ENCODE results near the gene CELA1. TPM values are rescaled to one million over a fixed set of nuclear protein-coding genes. Genes with fewer than 3 reads are reported as not detected.
A peak's percentile ranks its signal among the peaks of the same experiment; 100 is the strongest.
"Not testable (repeated sequence)": the region's sequence is repeated elsewhere in the genome, so short reads cannot be mapped to it uniquely, and the experiment has no call there.

CELA1 gene
- total RNA-seq, 1 experiment from 2014 or later = not detected

DNA sequence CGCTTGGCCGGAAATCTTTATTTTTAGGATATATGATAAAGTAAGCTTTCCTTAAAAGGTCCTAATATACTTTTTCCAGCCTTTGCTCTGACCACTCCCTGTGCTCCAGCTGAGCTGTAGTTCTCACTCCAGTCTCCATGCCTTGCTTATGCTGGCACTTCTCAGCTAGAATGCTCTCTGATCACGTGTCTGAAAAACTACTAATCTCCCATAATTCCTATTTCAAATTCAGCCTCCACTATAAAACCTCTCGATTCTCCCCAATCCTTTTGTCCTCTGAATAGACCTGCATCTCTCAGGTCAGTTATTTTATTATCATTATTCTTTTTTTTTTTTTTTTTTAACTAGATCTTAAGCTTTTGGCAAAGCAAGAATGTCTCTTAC lies 26.2 kb downstream of the CELA1 start:
- DNase-seq (ENCODE audit: low read depth) = no peak

DNA sequence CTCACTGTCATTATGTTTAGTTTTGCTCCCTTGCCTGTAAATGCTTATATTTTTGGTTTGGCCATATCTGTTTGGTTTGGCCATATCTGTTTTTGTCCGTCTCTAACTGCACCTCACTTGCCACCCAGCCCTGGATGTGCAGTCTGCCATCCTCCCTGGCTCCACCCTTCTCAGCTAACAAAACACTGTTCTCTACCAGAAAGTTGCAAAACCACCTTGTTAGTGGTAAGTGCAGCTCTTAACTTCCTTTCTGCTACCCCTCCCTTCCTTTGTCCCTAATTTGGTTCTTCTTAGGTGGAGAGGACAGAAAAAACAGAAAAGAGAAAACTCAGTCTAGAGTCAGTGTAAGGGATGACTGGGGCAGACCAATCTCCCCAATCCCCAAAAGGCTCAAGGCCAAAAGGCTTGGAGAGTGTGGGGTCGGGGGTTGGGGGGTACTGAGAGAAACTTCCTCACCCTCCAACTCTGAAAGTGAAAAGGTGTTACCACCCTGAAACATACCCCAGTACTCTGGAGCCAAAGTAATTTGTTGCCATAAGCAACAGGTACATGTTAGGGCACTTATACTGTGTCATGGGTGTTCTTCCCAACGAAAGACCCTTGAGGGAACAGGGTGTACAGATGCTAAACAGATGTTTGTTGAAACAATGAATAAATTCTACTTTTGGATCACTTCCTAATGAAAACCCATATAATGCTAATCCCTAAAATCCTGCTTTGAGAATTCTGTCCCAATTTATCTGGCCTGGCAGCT lies 27.5 kb downstream of the CELA1 start:
- no peak for DNase-seq (ENCODE audit: low read depth)

DNA sequence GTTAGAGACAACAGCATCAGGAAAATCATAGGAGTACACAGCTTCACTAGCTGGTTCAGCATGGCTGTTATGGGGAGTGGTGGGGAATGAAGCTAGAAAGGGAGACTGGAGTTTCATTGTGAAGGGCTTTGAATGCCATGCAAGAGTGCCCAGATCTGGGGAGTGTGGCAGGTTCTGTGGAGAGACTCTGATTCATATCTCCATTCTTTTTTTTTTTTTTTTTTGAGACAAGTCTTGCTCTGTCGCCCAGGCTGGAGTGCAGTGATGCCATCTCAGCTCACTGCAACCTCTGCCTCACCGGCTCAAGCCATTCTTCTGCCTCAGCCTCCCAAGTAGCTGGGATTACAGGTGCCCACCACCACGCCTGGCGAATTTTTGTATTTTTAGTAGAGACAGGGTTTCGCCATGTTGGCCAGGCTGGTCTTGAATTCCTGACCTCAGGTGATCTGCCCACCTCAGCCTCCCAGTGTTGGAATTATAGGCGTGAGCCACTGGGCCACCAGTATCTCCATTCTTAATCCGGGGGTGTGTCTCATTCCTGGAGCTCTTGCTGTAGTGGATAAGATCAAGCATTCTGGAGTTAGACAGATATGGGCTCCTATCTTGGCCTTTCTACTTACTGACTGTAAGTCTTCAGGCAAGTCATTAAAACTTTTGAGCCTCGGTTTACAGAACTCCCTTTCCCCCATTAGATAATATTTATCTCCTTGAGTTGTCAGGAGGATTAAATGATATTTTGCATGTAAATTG lies 28.2 kb downstream of the CELA1 start:
- DNase-seq (ENCODE audit: low read depth) = not testable (repeated sequence)

DNA sequence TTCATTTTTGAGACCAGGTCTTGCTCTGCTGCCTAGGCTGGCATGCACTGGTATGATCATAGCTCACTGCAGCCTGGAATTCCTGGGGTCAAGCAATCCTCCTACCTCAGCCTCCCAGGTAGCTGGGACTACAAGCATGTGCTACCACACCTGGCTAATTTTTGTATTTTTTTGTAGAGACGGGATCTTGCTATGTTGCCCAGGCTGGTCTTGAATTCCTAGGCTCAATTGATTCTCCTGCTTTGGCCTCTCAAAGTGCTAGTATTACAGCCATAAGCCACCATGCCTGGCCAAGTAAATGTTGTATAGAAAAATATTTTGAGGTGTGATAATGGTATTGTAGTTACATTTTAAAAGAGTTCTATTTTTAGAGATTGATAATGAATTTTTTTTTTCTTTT lies 35.1 kb downstream of the CELA1 start:
- no peak for DNase-seq (ENCODE audit: low read depth)

DNA sequence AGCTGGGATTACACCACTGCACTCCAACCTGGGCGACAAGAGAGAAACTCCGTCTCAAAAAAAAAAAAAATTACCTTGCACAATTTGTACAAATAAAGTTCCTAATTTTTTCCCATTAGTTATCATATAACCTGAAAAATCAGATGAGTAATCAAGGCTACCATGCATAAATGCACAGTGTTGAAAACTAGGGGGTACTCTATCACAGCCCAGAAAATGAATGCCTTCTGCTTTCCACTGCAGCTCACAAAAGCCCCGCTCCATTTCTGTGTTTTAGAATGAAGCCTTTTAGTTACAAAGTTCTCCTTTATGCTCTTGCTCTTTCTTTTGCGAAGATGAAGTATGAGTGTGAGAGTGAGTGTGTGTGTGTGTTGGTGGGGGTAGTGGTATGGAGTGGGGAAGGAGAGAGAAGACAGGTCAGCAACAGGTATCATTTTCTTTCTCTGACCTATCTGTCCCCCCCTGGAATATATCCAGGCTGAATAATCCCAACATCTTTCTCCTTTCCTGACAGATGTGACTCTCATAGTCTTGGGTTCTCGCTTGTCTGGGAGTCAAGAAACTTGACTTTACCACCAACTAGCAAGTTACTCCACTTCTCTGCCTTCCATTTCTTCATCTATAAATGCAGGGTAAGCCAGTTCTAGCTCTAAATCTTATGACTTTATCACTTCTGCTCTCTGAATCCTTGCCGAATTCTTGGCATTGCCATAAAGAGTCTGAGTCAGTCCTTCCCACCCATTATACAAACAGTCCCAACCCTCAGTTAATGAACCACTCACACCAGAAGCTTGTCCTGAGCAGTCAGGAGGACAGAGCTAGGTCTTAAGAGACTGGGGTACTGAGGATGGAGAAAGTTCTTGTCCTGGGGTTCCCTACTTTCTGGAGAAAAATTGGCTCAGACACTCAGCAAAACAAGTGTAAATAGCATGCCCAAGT lies 38.6 kb downstream of the CELA1 start:
- DNase-seq (ENCODE audit: low read depth) = peak; percentile 84

DNA sequence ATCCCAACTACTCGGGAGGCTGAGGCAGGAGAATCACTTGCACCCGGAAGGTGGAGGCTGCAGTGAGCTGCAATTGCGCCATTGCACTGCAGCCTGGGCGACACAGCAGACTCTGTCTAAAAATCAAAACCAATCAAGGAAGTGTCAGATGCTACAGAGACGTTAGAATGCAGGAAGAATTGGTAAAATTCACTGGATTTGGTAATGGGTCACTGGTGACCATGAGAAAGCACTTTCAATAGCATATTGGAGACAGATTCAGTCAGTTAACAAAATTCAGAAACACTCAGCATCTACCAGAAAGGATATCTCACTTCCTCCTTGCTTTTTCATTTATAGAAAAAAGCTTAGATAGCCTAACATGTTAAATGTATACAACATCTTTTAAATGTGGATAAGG lies 40.0 kb downstream of the CELA1 start:
- no peak for DNase-seq (ENCODE audit: low read depth)

DNA sequence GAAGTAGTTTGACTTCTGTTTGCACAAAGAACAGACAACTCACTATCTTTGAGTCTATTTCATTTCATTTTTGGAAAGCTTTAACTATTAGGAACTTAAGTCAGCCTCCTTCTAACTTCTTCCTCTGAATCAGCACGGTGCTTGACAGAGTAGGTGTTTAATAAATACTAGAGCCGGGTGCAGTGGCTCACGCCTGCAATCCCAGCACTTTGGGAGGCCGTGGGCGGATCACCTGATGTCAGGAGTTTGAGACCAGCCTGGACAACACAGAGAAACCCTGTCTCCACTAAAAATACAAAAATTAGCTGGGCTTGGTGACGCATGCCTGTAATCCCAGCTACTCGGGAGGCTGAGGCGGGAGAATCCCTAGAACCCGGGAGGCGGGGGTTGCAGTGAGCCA lies 45.7 kb downstream of the CELA1 start:
- DNase-seq (ENCODE audit: low read depth) = not testable (repeated sequence)

DNA sequence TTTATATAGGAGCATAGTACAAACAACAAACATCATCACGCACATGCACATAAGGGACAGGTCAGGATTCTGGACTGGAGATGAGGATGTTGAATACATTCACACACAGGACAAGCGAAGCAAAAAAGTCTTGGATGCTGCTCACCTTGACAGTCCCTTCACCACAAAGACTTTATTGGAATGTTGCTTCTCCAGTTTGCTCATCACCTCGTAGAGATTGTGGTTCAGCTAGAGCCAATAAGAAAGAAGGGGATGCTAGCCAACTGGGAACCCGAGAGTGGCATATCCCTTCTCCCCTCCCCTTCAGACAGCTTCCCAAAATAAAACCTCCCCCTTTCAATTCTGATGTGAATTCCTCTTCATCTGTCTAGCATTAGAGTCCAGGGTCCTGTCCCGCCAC lies 50.8 kb downstream of the CELA1 start:
- DNase-seq (ENCODE audit: low read depth) = no peak

DNA sequence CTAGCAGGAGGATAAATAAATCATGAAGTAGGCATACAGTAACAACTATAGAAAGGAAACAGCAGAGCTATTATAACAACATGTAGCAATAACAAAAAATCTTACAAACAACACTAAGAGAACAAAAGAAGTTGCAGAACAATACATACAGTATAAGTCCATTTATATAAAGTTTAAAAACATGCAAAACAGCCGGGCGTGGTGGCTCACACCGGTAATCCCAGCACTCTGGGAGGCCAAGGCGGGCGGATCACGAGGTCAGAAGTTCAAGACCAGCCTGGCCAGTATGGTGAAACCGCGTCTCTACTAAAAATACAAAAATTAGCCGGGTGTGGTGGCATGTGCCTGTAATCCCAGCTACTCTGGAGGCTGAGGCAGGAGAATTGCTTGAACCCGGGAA lies 52.4 kb downstream of the CELA1 start:
- DNase-seq (ENCODE audit: low read depth) = not testable (repeated sequence)

DNA sequence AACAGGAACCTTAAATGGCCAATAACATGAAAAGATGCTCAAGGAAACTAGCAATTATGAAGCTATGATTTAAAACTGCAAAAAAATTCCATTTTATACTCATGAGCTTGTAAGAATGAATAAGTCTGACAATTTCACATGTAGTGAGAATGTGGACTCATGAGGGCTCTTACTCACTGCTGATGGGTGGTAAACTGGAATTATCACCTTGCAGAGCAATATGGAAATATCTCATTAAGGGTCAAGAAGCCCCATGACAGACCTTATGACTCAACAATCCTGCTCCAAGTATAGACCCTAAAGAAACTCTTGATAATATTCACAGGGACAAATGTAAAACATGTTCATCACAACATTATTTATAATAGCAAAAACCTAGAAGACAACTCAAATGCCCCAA lies 52.8 kb downstream of the CELA1 start:
- no peak for DNase-seq (ENCODE audit: low read depth)

DNA sequence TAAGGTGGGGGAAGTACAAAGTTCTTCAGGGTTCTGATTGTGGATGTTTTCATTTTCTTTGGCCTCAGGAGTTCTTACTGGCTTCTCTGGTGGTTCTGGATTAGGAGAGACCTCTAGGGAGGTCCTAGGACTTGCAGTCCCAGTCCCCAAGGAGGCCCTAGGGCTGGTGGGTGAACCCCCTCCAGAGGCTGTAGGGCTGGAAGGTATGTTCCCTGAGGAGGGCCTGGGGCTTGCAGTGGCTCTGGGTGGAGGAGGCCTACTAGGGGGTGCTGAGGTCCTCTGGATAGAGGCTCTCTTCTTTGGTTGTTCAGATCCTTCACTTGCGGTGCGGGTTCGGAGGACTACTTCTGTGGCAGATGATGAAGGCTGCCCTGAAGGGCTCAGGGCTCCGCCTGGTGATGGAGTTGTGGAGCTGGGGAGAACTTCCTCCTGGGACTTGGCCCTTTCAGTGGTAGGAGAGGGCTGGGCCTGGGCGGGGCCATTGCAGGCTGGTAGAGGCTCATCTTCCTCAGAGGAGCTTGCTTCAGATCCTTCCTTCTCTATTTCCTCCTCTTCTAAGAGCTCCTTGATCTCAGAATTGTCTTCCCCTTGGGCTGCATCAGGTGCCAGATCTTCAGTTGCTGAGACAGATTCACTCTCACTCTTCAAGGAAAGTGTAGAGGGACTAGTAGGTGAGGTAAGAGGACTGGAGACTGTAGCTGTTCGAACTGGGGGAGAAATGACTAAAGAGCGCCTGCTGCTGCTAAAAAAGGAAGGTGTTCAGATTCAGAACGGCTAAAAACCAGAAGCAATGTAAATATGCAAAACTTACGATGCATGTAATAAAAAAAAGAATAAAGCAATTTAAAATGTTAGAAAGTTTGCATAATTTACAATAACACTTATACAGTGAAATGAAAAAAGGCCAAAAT lies 54.6 kb downstream of the CELA1 start:
- DNase-seq (ENCODE audit: low read depth) = peak; percentile 30

DNA sequence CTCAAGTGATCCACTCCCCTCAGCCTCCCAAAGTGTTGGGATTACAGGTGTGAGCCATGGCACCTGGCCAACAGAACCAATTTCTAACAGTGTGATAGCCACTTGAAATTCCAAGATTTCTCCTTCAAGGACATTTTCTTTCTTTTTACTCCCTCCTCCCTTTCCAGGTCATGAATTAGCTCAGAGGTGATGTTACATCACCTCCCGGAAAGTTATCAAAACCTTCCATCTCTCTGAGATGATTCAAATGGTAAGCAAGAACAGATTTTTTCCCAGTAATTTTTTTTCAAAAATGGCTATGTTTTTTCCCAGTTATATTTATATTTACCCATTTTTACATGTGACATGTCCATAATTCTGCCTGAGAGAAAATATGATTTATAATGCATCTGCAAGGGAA lies 60.6 kb downstream of the CELA1 start:
- no peak for DNase-seq (ENCODE audit: low read depth)

DNA sequence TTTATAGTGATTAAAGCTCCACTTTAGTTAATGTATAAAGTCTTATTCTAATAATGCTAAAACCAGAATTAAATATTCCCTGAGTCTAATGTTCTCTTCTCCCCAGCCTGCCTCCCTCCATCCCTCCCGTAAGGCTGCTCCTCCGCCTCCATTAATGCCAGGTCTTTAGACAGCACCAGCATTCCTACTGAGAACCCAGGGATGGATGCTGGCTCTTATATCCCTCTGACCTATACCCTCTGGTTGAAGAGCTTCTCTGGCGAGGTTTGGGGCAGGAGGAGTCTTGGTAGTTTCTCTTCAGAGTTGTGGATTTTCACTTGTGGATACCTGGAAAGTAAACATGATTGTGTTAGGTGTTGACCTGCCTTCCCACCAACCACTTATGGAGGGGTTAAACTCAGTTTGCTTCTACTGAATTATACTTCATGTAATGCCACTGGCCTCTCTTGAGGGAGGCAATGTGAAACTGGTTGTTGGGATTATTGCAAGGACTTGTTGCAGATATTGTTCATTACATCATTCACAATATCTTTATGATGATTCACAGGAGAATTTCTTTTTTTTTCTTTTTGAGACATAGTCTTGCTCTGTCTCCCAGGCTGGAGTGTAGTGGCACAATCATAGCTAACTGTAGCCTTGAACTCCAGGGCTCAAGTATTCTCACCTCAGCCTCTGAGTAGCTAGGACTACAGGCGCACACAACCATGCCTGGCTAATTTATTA lies 65.1 kb downstream of the CELA1 start:
- peak; percentile 47 for DNase-seq (ENCODE audit: low read depth)

Other genes starting within 250 kb of the CELA1 start
- gene TFCP2, start 173.5 kb downstream of the CELA1 start, total RNA-seq (2014; rRNA removed; shearing (Covaris generic)) = 10.6 and 14.8 TPM in 2 replicates
- 0.26 and 1.5 TPM in 2 replicates for gene POU6F1, start 128.6 kb downstream of the CELA1 start, total RNA-seq (2014; rRNA removed; shearing (Covaris generic))
- 114 and 197 TPM in 2 replicates for gene DAZAP2, start 107.9 kb downstream of the CELA1 start, total RNA-seq (2014; rRNA removed; shearing (Covaris generic))
- 30.7 and 51.2 TPM in 2 replicates for gene SMAGP, start 76.3 kb downstream of the CELA1 start, total RNA-seq (2014; rRNA removed; shearing (Covaris generic))
- 0.06 TPM in 1 of 2 replicates, not detected in the other for gene BIN2, start 22.5 kb downstream of the CELA1 start, total RNA-seq (2014; rRNA removed; shearing (Covaris generic))
- 58.9 and 60.2 TPM in 2 replicates for gene GALNT6, start 44.7 kb upstream of the CELA1 start, total RNA-seq (2014; rRNA removed; shearing (Covaris generic))
- 2.4 and 4.7 TPM in 2 replicates for gene SLC4A8, start 78.2 kb upstream of the CELA1 start, total RNA-seq (2014; rRNA removed; shearing (Covaris generic))
- 2.7 and 3.3 TPM in 2 replicates for gene SCN8A, start 244.6 kb upstream of the CELA1 start, total RNA-seq (2014; rRNA removed; shearing (Covaris generic))